Tibial artery (tissue), 4 donors: ENCODE measurements around the gene PGM2.

Experiments used
- DNase-seq, 2 donors: peaks; one replicate each; pipeline ENCODE4 v3.0.0-alpha.2; 2019
- H3K27ac ChIP-seq, 2 donors: fragments of 200-600 bp; sonication (generic) in 1 of 2; 1 replicate in 1 of 2; 2 replicates in 1 of 2; pipeline ENCODE4 v1.5.1; 2018 to 2019; ENCODE audit warnings: mild to moderate bottlenecking in 1 of 2
- H3K27me3 ChIP-seq, 2 donors: fragments of 200-600 bp; sonication (generic) in 1 of 2; one replicate each; pipeline versions ENCODE4 v1.5.1 to v1.6.0; 2016 to 2019
- H3K36me3 ChIP-seq, 3 donors: fragments of 200-600 bp; sonication (generic) in 2 of 3; one replicate each; pipeline ENCODE4 v1.5.1; 2016 to 2019; ENCODE audit warnings: mild to moderate bottlenecking in 2 of 3
- H3K4me1 ChIP-seq, 4 donors: fragments of 200-600 bp; sonication (generic) in 2 of 4; 1 replicate in 3 of 4; 2 replicates in 1 of 4; pipeline ENCODE4 v1.5.1; 2016 to 2019
- H3K4me3 ChIP-seq, 2 donors: fragments of 200-600 bp; sonication (generic) in 1 of 2; 1 replicate in 1 of 2; 2 replicates in 1 of 2; pipeline ENCODE4 v1.5.1; 2018 to 2019; ENCODE audit warnings: mild to moderate bottlenecking in 2 of 2
- H3K9me3 ChIP-seq, 3 donors: fragments of 200-600 bp; sonication (generic) in 1 of 3; one replicate each; pipeline ENCODE4 v1.5.1; 2016 to 2019
- intact Hi-C: fragments of 100-400 bp; cut with DNase I; formaldehyde crosslinking; loops from one replicate; pipeline ENCODE4 v1.15.0; 2023; ENCODE audit warnings: low total_unique reads
- TF ChIP-seq, protein P1 (sequence below), 2 experiments: fragments of 200-600 bp in 1 of 2; fragments of 450-650 bp in 1 of 2; IDR thresholded peaks; one replicate each; pipeline ENCODE4 v1.5.1; 2017 to 2019; ENCODE audit warnings: antibody characterized with exemption in 2 of 2, mild to moderate bottlenecking in 1 of 2, moderate library complexity in 1 of 2

The PGM2 gene

DNA sequence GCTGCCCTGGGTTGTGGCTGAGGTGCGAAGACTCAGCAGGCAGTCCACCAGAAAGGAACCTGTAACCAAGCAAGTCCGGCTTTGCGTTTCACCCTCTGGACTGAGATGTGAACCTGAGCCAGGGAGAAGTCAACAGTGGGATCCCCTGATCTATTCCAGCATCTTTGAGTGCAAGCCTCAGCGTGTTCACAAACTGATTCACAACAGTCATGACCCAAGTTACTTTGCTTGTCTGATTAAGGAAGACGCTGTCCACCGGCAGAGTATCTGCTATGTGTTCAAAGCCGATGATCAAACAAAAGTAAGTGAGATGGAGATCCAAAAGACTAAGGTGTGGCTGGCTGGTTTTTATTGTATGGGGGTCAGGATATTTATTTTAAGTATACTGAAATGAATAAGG lies 75.7 kb downstream of the PGM2 start:
- intact Hi-C loops: no loop called here
- no peak overlapping the region for H3K4me3 ChIP-seq
- peaks cover 0 to 49% (median 0%) of the 10 kb centered on the region in 4 donors for H3K4me1 ChIP-seq
- H3K27ac ChIP-seq: no peak overlapping the region
- no peaks in the 10 kb centered on the region for H3K9me3 ChIP-seq
- TF ChIP-seq, protein P1, sequence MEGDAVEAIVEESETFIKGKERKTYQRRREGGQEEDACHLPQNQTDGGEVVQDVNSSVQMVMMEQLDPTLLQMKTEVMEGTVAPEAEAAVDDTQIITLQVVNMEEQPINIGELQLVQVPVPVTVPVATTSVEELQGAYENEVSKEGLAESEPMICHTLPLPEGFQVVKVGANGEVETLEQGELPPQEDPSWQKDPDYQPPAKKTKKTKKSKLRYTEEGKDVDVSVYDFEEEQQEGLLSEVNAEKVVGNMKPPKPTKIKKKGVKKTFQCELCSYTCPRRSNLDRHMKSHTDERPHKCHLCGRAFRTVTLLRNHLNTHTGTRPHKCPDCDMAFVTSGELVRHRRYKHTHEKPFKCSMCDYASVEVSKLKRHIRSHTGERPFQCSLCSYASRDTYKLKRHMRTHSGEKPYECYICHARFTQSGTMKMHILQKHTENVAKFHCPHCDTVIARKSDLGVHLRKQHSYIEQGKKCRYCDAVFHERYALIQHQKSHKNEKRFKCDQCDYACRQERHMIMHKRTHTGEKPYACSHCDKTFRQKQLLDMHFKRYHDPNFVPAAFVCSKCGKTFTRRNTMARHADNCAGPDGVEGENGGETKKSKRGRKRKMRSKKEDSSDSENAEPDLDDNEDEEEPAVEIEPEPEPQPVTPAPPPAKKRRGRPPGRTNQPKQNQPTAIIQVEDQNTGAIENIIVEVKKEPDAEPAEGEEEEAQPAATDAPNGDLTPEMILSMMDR (IDR thresholded peaks at IDR 0.05): no peak
- no peaks in the 10 kb centered on the region for H3K36me3 ChIP-seq
- DNase-seq: no peak
- no peaks in the 10 kb centered on the region for H3K27me3 ChIP-seq

DNA sequence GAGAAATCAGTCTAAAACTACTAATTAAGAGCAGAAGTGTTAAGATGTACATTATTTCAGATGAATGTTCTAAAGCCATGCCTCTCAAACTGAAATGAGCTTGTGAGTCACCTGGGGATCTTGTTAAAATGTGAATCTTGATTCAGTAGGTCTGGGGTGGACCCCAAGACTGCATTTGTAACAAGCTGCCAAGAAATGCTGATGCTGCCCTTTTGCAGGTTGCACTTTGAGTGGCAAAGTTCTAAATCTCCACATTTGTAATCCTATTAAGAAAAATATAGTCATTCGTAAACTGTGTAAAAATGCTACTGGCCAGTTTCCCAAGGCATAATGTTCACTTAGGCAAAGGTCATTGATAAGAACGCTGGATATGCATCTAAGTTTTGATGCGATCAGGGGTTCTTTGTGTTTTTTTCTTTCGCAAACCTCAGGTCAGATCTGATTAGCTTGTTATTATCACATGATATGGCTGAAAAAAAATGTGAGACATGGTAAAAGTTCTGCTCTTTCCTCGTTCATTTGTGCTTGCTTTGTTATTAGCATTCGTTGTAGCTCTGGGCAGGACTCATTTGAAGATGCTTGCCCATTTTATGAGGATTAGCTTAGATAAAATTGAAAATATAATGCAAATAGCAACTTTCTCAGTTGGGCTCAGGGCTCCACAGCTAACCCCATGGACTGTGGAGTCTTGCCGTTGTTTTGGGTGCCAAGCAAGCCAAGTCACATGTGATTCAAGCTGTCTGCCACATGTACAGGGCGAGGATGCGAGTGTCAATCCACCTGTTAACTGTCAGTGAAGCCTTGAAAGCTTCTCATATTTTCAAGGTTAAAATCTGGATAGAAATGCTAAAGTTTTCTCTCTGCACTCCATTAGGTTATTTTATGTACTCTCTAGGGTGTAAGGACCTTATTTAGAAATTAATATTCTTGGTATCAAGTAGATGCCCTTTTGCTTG lies 76.5 kb downstream of the PGM2 start:
- TF ChIP-seq, protein P1 (IDR thresholded peaks at IDR 0.05): no peak

DNA sequence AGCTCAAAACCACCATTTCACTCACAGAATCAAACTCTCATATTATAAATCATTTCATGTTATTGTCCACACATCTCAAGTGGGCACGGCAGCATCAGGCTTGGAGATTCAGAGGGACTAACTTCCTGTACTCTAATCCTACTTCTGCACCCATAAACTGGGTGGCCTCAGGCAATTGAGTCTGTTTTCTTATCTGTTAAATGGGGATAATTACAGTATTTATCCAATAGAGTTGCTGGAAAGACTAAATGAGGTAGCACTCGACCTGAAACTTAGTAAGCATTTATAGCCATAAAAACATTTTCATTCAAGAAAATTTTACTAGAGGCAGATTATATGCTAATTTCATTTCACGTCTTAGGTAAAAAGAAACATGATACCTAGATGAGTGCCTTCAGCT lies 77.4 kb downstream of the PGM2 start:
- peak overlapping the region in 1 of 2 donors; percentile 18 for H3K27ac ChIP-seq
- no peaks in the 10 kb centered on the region for H3K27me3 ChIP-seq
- TF ChIP-seq, protein P1 (IDR thresholded peaks at IDR 0.05): no peak
- no peaks in the 10 kb centered on the region for H3K36me3 ChIP-seq
- peaks cover 0 to 63% (median 9%) of the 10 kb centered on the region in 4 donors for H3K4me1 ChIP-seq
- H3K9me3 ChIP-seq: no peaks in the 10 kb centered on the region
- intact Hi-C loops: no loop called here
- no peak for DNase-seq
- H3K4me3 ChIP-seq: no peak overlapping the region

More for the DNA sequence above, 76.5 kb downstream of the PGM2 start:
- no peaks in the 10 kb centered on the region for H3K36me3 ChIP-seq
- H3K9me3 ChIP-seq: no peaks in the 10 kb centered on the region
- H3K4me3 ChIP-seq: no peak overlapping the region
- peaks cover 0 to 56% (median 3%) of the 10 kb centered on the region in 4 donors for H3K4me1 ChIP-seq
- no peaks in the 10 kb centered on the region for H3K27me3 ChIP-seq
- intact Hi-C loops: no loop called here
- DNase-seq: no peak
- H3K27ac ChIP-seq: peak overlapping the region in 1 of 2 donors; percentile 18

DNA sequence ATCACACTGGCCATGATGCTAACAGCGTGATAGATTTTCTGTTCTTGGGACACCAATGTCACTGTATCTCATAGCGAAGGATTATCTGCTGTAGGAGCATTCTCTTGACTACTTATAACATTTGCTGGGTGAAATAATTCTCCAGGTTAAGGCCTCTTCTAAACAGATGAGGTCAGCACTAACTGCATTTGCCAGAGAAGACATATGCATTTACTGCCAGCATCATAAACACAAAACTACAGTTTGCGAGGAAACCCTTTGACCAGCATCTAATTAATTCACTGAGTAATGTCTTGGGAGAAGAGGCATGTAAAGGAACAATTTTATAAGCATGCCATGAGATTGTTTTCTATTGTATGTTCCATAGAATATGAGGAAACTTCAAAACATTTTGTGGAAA lies 78.3 kb downstream of the PGM2 start:
- H3K36me3 ChIP-seq: no peaks in the 10 kb centered on the region
- H3K4me3 ChIP-seq: no peak overlapping the region
- H3K27me3 ChIP-seq: no peaks in the 10 kb centered on the region
- intact Hi-C loops: no loop called here
- H3K27ac ChIP-seq: no peak overlapping the region
- H3K9me3 ChIP-seq: no peaks in the 10 kb centered on the region
- TF ChIP-seq, protein P1 (IDR thresholded peaks at IDR 0.05): no peak
- DNase-seq: no peak
- peaks cover 0 to 72% (median 17%) of the 10 kb centered on the region in 4 donors for H3K4me1 ChIP-seq

DNA sequence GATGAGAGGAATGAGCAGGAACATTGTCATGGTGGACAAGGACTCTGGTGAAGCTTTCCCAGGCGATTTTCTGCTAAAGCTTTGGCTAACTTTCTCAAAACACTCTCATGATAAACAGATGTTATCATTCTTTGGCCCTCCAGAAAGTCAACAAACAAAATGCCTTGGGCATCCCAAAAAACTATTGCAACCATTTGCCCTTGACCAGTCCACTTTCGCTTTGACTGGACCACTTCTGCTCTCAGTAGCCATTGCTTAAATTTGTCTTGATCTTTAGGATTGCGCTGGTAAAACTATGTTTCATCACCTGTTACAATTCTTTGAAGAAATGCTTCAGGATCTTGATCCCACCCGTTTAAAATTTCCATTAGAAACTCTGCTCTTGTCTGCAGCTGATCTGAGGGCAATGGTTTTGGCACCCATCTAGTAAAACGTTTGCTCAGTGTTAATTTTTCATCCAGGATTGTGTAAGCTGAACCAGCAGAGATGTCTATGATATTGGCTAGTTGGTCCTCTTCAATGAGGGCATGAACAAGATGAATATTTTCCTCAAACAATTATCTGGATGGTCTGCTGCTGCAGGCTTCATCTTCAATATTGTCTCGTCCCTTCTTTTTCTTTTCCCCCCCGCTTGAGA lies 79.2 kb downstream of the PGM2 start:
- TF ChIP-seq, protein P1 (IDR thresholded peaks at IDR 0.05): no peak
- no peaks in the 10 kb centered on the region for H3K9me3 ChIP-seq
- no peaks in the 10 kb centered on the region for H3K36me3 ChIP-seq
- H3K27ac ChIP-seq: no peak overlapping the region
- no peak for DNase-seq
- peaks cover 0 to 80% (median 19%) of the 10 kb centered on the region in 4 donors for H3K4me1 ChIP-seq
- H3K27me3 ChIP-seq: no peaks in the 10 kb centered on the region
- intact Hi-C loops: no loop called here
- no peak overlapping the region for H3K4me3 ChIP-seq
